ENCODE data around the gene SGMS1.

The SGMS1 gene

GRCh38 chr10:50349554-50349953 is 274.2 kb downstream of the SGMS1 start:
- H3K4me3 ChIP-seq (ENCODE audit: low read depth, low read length), result no peak overlapping the region
- DNase-seq (ENCODE audit: low read depth), result no peak
- TF ChIP-seq, protein P1, sequence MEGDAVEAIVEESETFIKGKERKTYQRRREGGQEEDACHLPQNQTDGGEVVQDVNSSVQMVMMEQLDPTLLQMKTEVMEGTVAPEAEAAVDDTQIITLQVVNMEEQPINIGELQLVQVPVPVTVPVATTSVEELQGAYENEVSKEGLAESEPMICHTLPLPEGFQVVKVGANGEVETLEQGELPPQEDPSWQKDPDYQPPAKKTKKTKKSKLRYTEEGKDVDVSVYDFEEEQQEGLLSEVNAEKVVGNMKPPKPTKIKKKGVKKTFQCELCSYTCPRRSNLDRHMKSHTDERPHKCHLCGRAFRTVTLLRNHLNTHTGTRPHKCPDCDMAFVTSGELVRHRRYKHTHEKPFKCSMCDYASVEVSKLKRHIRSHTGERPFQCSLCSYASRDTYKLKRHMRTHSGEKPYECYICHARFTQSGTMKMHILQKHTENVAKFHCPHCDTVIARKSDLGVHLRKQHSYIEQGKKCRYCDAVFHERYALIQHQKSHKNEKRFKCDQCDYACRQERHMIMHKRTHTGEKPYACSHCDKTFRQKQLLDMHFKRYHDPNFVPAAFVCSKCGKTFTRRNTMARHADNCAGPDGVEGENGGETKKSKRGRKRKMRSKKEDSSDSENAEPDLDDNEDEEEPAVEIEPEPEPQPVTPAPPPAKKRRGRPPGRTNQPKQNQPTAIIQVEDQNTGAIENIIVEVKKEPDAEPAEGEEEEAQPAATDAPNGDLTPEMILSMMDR (conservative IDR thresholded peaks at IDR 0.05; ENCODE audit: low read depth, low read length), result no peak

DNA sequence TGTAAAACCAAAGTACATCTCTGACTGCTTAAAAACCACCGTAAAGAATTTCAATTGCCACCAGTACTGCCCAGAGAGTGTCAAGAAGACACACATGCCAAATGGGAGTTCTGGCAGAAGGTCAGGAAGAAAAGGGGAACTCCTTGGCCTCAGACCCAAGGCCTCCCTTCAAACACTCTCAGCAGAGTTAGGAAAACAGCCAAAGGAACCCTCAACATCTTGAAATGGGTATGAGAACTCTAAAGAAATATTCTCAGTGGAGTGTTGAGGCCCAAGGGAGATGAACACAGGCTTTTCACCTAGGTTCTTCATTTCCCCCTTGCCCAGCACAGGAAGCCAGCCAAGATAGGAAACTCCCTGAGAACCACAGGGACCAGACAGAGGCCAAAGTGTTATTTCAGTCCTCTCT is 276.4 kb downstream of the SGMS1 start:
- DNase-seq (ENCODE audit: low read depth), result peak; percentile 8
- TF ChIP-seq, protein P1 (conservative IDR thresholded peaks at IDR 0.05; ENCODE audit: low read depth, low read length), result no peak

DNA sequence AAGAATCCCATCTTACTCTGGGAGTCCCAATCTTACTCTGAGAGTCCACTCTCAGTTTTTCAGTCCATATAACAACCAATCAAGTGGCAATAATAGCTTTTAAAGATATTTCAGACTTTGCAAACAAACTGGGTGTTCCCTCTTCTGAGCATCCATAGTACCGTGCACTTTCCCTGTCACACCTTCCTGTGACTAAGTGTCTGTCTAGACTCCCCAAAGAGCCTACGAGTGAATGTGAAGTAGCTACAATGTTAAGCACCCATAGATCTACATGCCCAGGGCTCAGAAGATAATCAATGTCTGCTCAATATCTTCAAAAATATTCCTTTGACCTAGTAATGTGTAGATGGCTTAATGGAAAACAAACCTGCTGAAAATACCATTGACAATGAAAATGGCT is 276.8 kb downstream of the SGMS1 start:
- H3K4me3 ChIP-seq (ENCODE audit: low read depth, low read length), result no peak overlapping the region
- no peak for DNase-seq (ENCODE audit: low read depth)
- TF ChIP-seq, protein P1 (conservative IDR thresholded peaks at IDR 0.05; ENCODE audit: low read depth, low read length), result no peak

More for the DNA sequence above, 276.4 kb downstream of the SGMS1 start:
- H3K4me3 ChIP-seq (ENCODE audit: low read depth, low read length), result no peak overlapping the region

GRCh38 chr10:50345545-50345944 is 278.2 kb downstream of the SGMS1 start:
- no peak overlapping the region for H3K4me3 ChIP-seq (ENCODE audit: low read depth, low read length)
- TF ChIP-seq, protein P1 (conservative IDR thresholded peaks at IDR 0.05; ENCODE audit: low read depth, low read length), result no peak
- no peak for DNase-seq (ENCODE audit: low read depth)

DNA sequence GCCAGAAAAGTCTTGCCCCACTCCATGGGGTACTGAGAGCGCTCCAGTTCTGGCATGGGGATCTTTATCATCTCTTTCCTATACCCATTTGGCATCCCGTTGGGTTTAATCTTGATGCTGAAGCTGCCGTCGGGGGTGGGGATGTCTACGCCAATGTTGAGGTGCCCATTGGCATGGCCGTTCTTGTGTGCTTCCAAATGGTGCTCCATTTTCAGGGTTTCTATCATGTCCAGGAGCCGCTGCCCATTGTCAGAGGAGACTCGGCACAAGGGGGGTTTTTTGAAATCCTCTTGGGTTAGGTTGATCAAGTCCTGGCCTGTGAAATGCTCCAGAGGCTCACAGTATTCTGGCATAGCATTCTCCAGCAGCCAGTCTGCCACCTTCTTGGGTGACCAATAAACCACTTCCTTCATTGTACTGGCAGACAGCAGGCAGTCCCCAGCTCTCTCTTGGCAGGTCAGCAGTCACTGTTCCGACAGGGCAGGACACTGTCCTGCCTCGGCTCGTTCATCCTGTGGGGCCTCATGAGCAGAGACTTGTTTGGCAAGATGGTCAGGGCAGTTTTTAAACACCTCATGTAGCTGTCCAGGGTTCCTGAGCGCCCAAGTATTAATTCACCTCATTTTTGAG is 279.9 kb downstream of the SGMS1 start:
- H3K4me3 ChIP-seq (ENCODE audit: low read depth, low read length), result no peak overlapping the region
- TF ChIP-seq, protein P1 (conservative IDR thresholded peaks at IDR 0.05; ENCODE audit: low read depth, low read length), result no peak
- no peak for DNase-seq (ENCODE audit: low read depth)

DNA sequence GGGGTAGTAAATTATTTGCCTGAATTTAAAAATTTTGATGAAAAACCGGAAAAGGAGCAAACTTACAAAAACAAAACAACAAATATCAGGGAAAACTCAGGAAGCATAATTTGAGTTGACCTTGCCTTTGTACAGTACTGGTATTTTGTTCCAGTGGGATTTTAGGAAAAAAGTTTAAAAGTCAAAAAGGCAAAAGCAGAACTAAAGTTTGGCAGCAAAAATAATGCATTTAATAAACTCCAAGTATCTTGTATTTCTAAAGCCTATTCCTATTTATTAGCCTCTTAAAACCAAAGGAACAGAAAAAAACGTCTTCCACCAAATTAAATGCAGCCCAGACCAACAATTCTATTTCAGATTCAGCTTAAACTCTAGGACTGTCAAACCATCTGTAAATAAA is 281.8 kb downstream of the SGMS1 start:
- TF ChIP-seq, protein P1 (conservative IDR thresholded peaks at IDR 0.05; ENCODE audit: low read depth, low read length), result no peak
- H3K4me3 ChIP-seq (ENCODE audit: low read depth, low read length), result no peak overlapping the region
- no peak for DNase-seq (ENCODE audit: low read depth)

DNA sequence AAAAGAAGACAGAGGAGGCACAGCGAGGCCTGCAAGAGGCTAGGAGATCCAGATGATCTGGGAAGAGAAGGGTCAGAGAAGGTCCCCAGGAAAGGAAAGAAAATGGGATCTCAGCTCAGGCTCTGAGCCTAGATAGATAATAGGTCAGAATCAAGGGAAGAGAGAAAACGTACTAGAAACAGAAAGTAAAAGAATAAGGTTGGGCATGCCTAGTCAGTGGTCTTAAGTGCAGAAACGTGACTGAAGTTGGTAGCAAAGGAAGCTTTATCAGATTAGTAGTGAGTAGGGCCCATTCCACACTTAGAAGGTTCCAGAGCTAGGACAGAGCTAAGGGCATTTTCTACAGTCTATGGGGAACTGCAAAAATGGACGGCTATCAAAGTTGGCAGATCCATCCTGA is 287.6 kb downstream of the SGMS1 start:
- H3K4me3 ChIP-seq (ENCODE audit: low read depth, low read length), result no peak overlapping the region
- DNase-seq (ENCODE audit: low read depth), result no peak
- TF ChIP-seq, protein P1 (conservative IDR thresholded peaks at IDR 0.05; ENCODE audit: low read depth, low read length), result no peak
